GM21723 (cell line): ENCODE measurements around the gene PDLIM5.
"Not testable (repeated sequence)": the region's sequence is repeated elsewhere in the genome, so short reads cannot be mapped to it uniquely, and the experiment has no call there.

Experiments used
- ATAC-seq: cut with Tn5 transposase; IDR thresholded peaks from one replicate; pipeline ENCODE4 v1.9.1; 2021; ENCODE audit warnings: mild to moderate bottlenecking, moderate library complexity; ENCODE audit not compliant: unreplicated experiment

Gene PDLIM5, protein sequence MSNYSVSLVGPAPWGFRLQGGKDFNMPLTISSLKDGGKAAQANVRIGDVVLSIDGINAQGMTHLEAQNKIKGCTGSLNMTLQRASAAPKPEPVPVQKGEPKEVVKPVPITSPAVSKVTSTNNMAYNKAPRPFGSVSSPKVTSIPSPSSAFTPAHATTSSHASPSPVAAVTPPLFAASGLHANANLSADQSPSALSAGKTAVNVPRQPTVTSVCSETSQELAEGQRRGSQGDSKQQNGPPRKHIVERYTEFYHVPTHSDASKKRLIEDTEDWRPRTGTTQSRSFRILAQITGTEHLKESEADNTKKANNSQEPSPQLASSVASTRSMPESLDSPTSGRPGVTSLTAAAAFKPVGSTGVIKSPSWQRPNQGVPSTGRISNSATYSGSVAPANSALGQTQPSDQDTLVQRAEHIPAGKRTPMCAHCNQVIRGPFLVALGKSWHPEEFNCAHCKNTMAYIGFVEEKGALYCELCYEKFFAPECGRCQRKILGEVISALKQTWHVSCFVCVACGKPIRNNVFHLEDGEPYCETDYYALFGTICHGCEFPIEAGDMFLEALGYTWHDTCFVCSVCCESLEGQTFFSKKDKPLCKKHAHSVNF

DNA sequence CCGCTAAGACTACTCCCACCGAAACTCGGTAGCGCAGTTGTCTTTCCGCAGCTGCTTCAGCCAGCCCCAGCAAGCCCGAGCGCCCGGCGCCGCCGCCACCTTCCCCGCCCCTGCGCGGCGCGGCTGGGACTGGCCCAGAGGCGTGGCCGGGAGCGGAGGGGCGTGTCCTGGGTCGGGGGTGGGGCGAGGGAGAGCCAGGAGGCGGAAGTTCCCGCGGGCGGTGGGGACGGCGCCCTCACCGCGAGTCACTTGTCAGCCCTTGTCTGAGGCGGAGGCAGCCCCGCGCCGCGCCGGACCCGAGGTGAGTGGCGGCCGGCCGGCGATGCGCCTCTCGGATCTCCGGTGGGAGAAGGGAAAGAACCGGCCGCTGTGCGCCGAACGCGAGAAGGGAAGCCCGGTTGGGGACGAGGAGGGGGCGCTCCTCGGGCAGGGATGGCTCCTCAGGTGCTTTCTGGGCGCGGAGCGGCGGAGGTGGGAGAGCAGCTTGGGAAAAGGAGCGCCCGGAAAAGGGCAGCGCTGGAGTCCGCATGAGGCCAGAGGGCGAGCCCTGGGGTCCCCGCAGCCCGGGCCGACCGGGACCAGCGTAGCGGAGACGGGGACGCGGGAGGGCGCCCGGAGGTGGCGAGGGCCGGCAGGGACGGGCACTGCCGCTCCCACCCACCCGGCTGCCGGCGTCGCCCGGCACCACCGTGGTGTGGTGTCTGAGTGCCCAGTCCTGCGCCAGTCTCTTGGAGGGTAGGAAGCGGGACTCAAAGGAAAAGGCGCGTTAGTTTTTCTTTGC, at the start of gene PDLIM5:
TSS of gene PDLIM5 (plus strand) at position 248 of the 781 bp plus-strand sequence. CDS start 3,347 bp downstream, outside the sequence.
- ATAC-seq: peak; percentile 92

GRCh38 chr4:94402439-94402838, 49.3 kb upstream of the PDLIM5 start:
- not testable (repeated sequence) for ATAC-seq

DNA sequence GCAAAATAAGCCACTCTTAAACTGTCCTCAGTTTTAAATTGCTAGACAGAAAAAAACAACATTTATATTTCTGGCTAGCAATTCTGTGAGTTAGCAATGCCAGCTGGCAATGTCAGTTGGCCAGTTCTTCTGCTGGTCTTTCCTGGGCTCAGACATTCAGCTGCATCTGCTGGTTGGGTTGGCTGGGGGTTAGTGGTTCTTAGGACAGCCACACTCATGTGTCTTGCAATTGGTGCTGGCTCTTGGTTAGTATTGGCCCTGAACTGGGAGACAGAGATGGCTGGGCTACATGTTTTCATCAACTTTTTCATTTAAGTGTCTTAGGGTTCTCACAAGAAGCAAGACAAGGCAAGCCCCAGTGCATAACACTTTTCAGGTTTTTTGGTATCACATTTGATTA, 48.0 kb upstream of the PDLIM5 start:
- ATAC-seq: no peak

- ATAC-seq: peak; percentile 92
These were observed 44.9 kb upstream of the PDLIM5 start for GRCh38 chr4:94406668-94407437.

- ATAC-seq: no peak
These were observed 43.9 kb upstream of the PDLIM5 start for GRCh38 chr4:94407846-94408245.

- ATAC-seq: no peak
These were observed 43.0 kb upstream of the PDLIM5 start for GRCh38 chr4:94408549-94409374.

DNA sequence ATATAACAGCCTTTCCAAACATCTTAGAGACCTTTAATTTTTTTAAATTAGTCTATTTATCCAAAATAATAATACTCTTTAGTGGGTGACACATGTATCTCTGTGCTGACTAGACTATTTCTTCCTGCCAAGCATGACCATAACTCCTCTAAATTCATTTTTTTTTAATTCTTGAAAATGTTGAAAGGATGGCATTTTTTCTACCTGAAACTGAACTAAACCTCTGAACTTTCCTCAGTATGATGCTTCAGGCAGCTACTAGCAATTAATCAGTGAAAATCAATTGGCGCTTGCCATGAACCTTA, 42.4 kb upstream of the PDLIM5 start:
- ATAC-seq: no peak

GRCh38 chr4:94409962-94410361, 41.8 kb upstream of the PDLIM5 start:
- no peak for ATAC-seq

GRCh38 chr4:94410678-94411206, 41.0 kb upstream of the PDLIM5 start:
- no peak for ATAC-seq

GRCh38 chr4:94411296-94411695, 40.4 kb upstream of the PDLIM5 start:
- ATAC-seq: no peak

GRCh38 chr4:94412019-94412657, 39.6 kb upstream of the PDLIM5 start:
- ATAC-seq: no peak

- no peak for ATAC-seq
These were observed 39.1 kb upstream of the PDLIM5 start for GRCh38 chr4:94412658-94413038.

DNA sequence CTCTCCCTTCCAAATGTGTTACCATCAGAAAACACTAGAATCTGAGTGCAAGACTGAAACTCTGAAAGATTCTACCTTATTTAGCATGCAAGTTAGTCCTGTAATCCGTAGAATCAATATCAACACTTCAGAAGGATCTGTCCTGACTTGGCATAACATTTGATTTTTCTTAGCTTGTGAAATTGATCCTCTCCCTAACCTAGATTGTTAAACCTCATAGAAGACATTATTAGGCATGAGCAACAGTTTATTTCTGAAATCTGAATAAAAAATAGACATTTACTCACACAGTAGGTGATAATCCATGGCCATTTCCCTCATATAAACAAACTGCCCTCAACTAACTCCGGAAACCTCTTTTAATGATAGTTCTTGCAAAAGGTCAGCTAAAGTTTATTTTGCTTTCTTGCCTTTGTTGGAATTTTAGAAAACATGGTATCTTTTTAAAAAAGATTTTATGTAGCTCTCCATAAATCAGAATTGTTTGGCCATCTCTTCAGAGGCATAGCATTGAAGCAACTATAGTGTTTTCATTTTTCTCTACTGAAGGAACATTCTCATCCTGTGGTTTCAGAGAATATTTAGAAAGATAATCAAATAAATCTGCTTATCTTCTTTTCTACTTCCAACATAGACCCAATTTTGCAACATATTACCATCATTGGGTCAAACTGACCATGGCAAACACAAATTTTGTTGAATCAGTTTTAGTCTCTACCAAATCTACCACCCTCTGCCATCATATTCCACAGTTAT, 38.5 kb upstream of the PDLIM5 start:
- ATAC-seq: no peak

- no peak for ATAC-seq
These were observed 36.8 kb upstream of the PDLIM5 start for GRCh38 chr4:94414907-94415306.

DNA sequence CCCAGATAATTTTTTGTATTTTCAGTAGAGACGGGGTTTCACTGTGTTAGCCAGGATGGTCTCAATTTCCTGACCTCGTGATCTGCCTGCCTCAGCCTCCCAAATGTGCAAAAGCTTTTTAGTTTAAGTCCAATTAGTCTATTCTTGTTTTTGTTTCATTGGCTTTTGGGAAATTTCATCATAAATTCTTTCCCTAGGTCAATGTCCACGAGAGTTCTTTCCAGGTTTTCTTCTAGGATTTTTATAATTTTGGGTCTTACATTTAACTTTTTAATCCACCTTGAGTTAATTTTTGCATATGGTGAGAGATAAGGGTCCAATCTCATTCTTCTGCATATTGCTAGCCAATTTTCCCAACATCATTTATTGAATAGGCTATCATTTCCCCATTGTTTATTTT, 36.3 kb upstream of the PDLIM5 start:
- ATAC-seq: no peak

GRCh38 chr4:94416335-94416734, 35.4 kb upstream of the PDLIM5 start:
- no peak for ATAC-seq

DNA sequence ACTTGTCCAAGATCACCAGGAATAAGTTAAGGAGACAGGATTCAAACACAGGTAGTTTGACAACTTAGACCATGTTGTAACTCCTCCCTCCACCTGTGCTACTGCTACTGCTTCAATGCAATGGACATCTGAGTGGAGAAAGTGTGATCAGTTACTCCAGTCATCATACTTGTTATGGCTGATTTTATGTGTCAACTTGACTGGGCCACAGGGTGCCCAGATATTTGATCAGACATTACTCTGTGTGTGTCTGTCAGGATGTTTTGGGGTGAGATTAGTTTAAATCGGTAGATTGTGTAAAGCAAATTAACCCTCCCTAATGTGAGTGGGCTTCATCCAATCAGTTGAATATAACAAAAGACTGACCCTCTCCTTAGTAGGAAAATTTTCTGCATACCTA, 34.8 kb upstream of the PDLIM5 start:
- ATAC-seq: no peak

DNA sequence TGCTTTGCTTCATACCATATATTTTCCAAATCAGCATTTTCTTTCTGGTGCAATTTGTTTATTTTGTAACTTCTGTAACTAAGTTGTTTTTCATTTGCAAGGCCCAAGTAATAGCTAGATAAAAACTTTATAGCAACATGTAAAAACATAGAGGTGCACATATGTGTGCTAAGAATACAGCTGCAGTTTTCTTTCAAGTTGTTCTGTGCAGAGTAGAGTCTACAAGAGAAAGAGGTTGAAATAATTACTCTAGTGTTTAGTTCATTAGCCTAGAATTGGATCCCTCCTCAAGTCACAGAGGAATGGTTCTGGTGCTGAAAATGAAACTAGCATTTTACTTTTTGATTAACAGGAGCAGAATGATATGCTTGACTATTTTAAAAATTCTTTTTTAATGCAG, 32.2 kb upstream of the PDLIM5 start:
- no peak for ATAC-seq

DNA sequence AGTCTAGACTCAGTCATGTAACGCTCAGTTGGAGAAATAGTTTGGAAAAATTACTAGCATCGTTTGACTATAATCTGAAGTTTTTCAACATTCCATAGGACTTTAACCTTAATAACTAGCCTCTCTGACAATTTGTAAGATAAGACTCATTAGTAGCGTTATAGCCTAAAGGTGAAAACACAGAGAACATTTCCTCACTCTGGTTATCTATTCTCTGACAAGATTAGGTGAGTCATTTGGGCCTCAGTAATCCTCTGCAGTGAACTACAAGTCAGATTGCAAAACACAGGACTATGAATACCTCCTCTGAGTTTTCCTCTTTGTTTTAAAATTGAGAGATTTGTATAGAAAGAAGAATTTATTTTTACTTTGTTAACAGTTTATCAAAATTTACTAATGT, 31.8 kb upstream of the PDLIM5 start:
- ATAC-seq: no peak
